ENCODE measurements around the gene UBLCP1. TPM values are rescaled to one million over a fixed set of nuclear protein-coding genes. Genes with fewer than 3 reads are reported as not detected.

Gene UBLCP1
- total RNA-seq (2014; rRNA removed; shearing (Covaris generic)): 30.1 and 35.8 TPM in 2 replicates
- 41.7 and 52.5 TPM in 2 replicates for polyA plus RNA-seq (2015; cell fraction: cytosol; rRNA removed)
- polyA plus RNA-seq (2015; cell fraction: nucleus; rRNA removed): 48.3 and 52.0 TPM in 2 replicates

- peak; percentile 83 for DNase-seq (ENCODE audit: low read depth)
These were observed at the start of gene UBLCP1 for GRCh38 chr5:159262859-159263568. UBLCP1 (plus strand) TSS chr5:159263290; CDS start chr5:159268916, 5,626 bp downstream.

- DNase-seq (ENCODE audit: low read depth): no peak
These were observed 48.4 kb upstream of the UBLCP1 start for GRCh38 chr5:159214486-159215271.

GRCh38 chr5:159215886-159216285 is 47.2 kb upstream of the UBLCP1 start:
- DNase-seq (ENCODE audit: low read depth): no peak

- DNase-seq (ENCODE audit: low read depth): no peak
These were observed 46.6 kb upstream of the UBLCP1 start for GRCh38 chr5:159216454-159216853.

GRCh38 chr5:159217236-159217635 is 45.9 kb upstream of the UBLCP1 start:
- no peak for DNase-seq (ENCODE audit: low read depth)

GRCh38 chr5:159218595-159219023 is 44.5 kb upstream of the UBLCP1 start:
- no peak for DNase-seq (ENCODE audit: low read depth)

GRCh38 chr5:159220206-159220605 is 42.9 kb upstream of the UBLCP1 start:
- DNase-seq (ENCODE audit: low read depth): peak; percentile 28

GRCh38 chr5:159223469-159223868 is 39.6 kb upstream of the UBLCP1 start:
- no peak for DNase-seq (ENCODE audit: low read depth)

- no peak for DNase-seq (ENCODE audit: low read depth)
These were observed 38.6 kb upstream of the UBLCP1 start for GRCh38 chr5:159224471-159224870.

GRCh38 chr5:159226451-159226850 is 36.6 kb upstream of the UBLCP1 start:
- no peak for DNase-seq (ENCODE audit: low read depth)

GRCh38 chr5:159227452-159227851 is 35.6 kb upstream of the UBLCP1 start:
- no peak for DNase-seq (ENCODE audit: low read depth)

GRCh38 chr5:159228097-159228496 is 35.0 kb upstream of the UBLCP1 start:
- peak; percentile 77 for DNase-seq (ENCODE audit: low read depth)

- no peak for DNase-seq (ENCODE audit: low read depth)
These were observed 32.4 kb upstream of the UBLCP1 start for GRCh38 chr5:159230657-159231056.

GRCh38 chr5:159231167-159231566 is 31.9 kb upstream of the UBLCP1 start:
- DNase-seq (ENCODE audit: low read depth): no peak

GRCh38 chr5:159235871-159236520 is 27.1 kb upstream of the UBLCP1 start:
- peak; percentile 62 for DNase-seq (ENCODE audit: low read depth)

- DNase-seq (ENCODE audit: low read depth): peak; percentile 97
These were observed 22.7 kb upstream of the UBLCP1 start for GRCh38 chr5:159240301-159240870.

GRCh38 chr5:159241946-159242552 is 21.0 kb upstream of the UBLCP1 start:
- DNase-seq (ENCODE audit: low read depth): peak; percentile 30

GRCh38 chr5:159242656-159243055 is 20.4 kb upstream of the UBLCP1 start:
- no peak for DNase-seq (ENCODE audit: low read depth)

GRCh38 chr5:159243385-159243784 is 19.7 kb upstream of the UBLCP1 start:
- DNase-seq (ENCODE audit: low read depth): no peak

GRCh38 chr5:159244163-159244562 is 18.9 kb upstream of the UBLCP1 start:
- DNase-seq (ENCODE audit: low read depth): no peak

GRCh38 chr5:159244890-159245289 is 18.2 kb upstream of the UBLCP1 start:
- no peak for DNase-seq (ENCODE audit: low read depth)

Data from HT1080 (cell line).